ENCODE measurements around the gene SGMS1. TPM values are rescaled to one million over a fixed set of nuclear protein-coding genes. Genes with fewer than 3 reads are reported as not detected.
A peak's percentile ranks its signal among the peaks of the same experiment; 100 is the strongest.
"Not testable (repeated sequence)": the region's sequence is repeated elsewhere in the genome, so short reads cannot be mapped to it uniquely, and the experiment has no call there.

SGMS1 gene
- total and polyA plus RNA-seq, 4 donors = 8.9 to 54.3 (median 22.2) TPM

GRCh38 chr10:50361946-50362345 is 261.8 kb downstream of the SGMS1 start:
- no peaks in the 10 kb centered on the region for H3K36me3 ChIP-seq (ENCODE audit: control insufficient read depth in 1 of 2, insufficient read depth in 2 of 2, low read length in 1 of 2)
- no peaks in the 10 kb centered on the region for H3K27me3 ChIP-seq (ENCODE audit: control insufficient read depth in 1 of 2, insufficient read depth in 2 of 2, low read length in 1 of 2)
- WGBS, 2 donors = 96 to 100% methylated on average over 1 of the region's 1 CpG
- H3K9me3 ChIP-seq (ENCODE audit: control insufficient read depth, low read length) = no peaks in the 10 kb centered on the region
- no peak for DNase-seq
- intact Hi-C loops (cut with DNase I) = no loop called here
- no peak overlapping the region for H3K4me3 ChIP-seq (ENCODE audit: low read length in 2 of 2)
- H3K27ac ChIP-seq (ENCODE audit: low read depth in 1 of 2, low read length in 2 of 2) = no peak overlapping the region
- ATAC-seq (ENCODE audit: low FRiP score) = no peak
- peaks cover 0 to 3% of the 10 kb centered on the region in 2 donors for H3K4me1 ChIP-seq (ENCODE audit: control insufficient read depth in 1 of 2, insufficient read depth in 2 of 2, low read length in 2 of 2)

GRCh38 chr10:50360077-50360850 is 263.5 kb downstream of the SGMS1 start:
- 44 to 60% methylated on average over 5 of the region's 5 CpGs for WGBS, 2 donors
- DNase-seq (no peak), ATAC-seq (ENCODE audit: low FRiP score) (peak; percentile 76)
- no peak overlapping the region for H3K4me3 ChIP-seq (ENCODE audit: low read length in 2 of 2)
- H3K4me1 ChIP-seq (ENCODE audit: control insufficient read depth in 1 of 2, insufficient read depth in 2 of 2, low read length in 2 of 2) = peaks cover 0 to 3% of the 10 kb centered on the region in 2 donors
- intact Hi-C loops (cut with DNase I) = no loop called here
- H3K36me3 ChIP-seq (ENCODE audit: control insufficient read depth in 1 of 2, insufficient read depth in 2 of 2, low read length in 1 of 2) = no peaks in the 10 kb centered on the region
- H3K9me3 ChIP-seq (ENCODE audit: control insufficient read depth, low read length) = no peaks in the 10 kb centered on the region
- no peaks in the 10 kb centered on the region for H3K27me3 ChIP-seq (ENCODE audit: control insufficient read depth in 1 of 2, insufficient read depth in 2 of 2, low read length in 1 of 2)
- no peak overlapping the region for H3K27ac ChIP-seq (ENCODE audit: low read depth in 1 of 2, low read length in 2 of 2)

DNA sequence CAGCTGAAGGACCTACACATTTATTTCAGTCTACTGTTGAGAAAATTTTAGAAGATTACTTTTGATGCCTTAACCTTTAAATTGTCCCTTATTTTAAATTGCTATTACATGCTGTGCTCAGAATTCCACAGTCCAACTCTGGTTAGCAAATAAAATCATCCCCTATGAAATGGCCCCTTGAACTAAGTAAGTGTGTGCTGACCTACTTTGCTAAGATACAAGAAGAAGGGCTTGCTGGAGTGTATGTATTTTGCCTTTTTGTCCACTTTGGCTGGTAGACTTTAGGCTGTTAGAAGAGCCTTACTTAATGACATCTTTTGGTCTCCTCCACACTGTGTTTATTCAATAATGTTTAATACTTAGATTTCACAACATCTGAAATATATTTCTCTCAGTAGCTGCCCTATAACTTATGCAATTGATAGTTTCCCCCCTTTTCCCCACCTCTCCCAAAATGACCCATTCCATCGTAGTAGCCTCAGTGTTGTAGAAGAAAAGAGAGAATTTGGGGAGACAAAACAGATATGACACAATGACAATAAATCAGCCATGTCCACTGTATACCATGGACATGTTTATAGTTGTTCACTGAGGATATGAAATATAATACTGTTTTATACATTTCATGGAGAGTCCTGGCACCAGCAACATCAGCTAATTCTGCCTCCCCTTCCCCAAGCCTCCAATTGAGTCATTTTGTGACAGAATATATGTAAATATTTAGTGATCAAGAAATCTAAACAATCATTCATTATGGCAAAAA is 264.6 kb downstream of the SGMS1 start:
- Histone ChIP-seq H3K9me3 (ENCODE audit: control insufficient read depth, low read length) (no peaks in the 10 kb centered on the region), H3K27ac (ENCODE audit: low read depth in 1 of 2, low read length in 2 of 2) (no peak overlapping the region), H3K4me1 (ENCODE audit: control insufficient read depth in 1 of 2, insufficient read depth in 2 of 2, low read length in 2 of 2) (peaks cover 0 to 3% of the 10 kb centered on the region in 2 donors), H3K36me3 (ENCODE audit: control insufficient read depth in 1 of 2, insufficient read depth in 2 of 2, low read length in 1 of 2) (no peaks in the 10 kb centered on the region), H3K4me3 (ENCODE audit: low read length in 2 of 2) (no peak overlapping the region), H3K27me3 (ENCODE audit: control insufficient read depth in 1 of 2, insufficient read depth in 2 of 2, low read length in 1 of 2) (no peaks in the 10 kb centered on the region)
- DNase-seq (no peak), ATAC-seq (ENCODE audit: low FRiP score) (no peak)
- WGBS, 2 donors = 94 to 100% methylated on average over 1 of the region's 1 CpG
- intact Hi-C loops (cut with DNase I) = no loop called here

GRCh38 chr10:50358411-50358810 is 265.3 kb downstream of the SGMS1 start:
- peaks cover 0 to 3% of the 10 kb centered on the region in 2 donors for H3K4me1 ChIP-seq (ENCODE audit: control insufficient read depth in 1 of 2, insufficient read depth in 2 of 2, low read length in 2 of 2)
- no peaks in the 10 kb centered on the region for H3K9me3 ChIP-seq (ENCODE audit: control insufficient read depth, low read length)
- intact Hi-C loops (cut with DNase I) = no loop called here
- WGBS, 2 donors = 91% methylated on average over 2 of the region's 2 CpGs
- ATAC-seq (ENCODE audit: low FRiP score) (no peak), DNase-seq (no peak)
- H3K27ac ChIP-seq (ENCODE audit: low read depth in 1 of 2, low read length in 2 of 2) = no peak overlapping the region
- no peaks in the 10 kb centered on the region for H3K27me3 ChIP-seq (ENCODE audit: control insufficient read depth in 1 of 2, insufficient read depth in 2 of 2, low read length in 1 of 2)
- no peak overlapping the region for H3K4me3 ChIP-seq (ENCODE audit: low read length in 2 of 2)
- H3K36me3 ChIP-seq (ENCODE audit: control insufficient read depth in 1 of 2, insufficient read depth in 2 of 2, low read length in 1 of 2) = no peaks in the 10 kb centered on the region

- DNase-seq; H3K4me3 ChIP-seq (ENCODE audit: low read length in 2 of 2); H3K27me3 ChIP-seq (ENCODE audit: control insufficient read depth in 1 of 2, insufficient read depth in 2 of 2, low read length in 1 of 2); H3K4me1 ChIP-seq (ENCODE audit: control insufficient read depth in 1 of 2, insufficient read depth in 2 of 2, low read length in 2 of 2); ATAC-seq (ENCODE audit: low FRiP score); H3K9me3 ChIP-seq (ENCODE audit: control insufficient read depth, low read length); intact Hi-C loops (cut with DNase I); H3K27ac ChIP-seq (ENCODE audit: low read depth in 1 of 2, low read length in 2 of 2); H3K36me3 ChIP-seq (ENCODE audit: control insufficient read depth in 1 of 2, insufficient read depth in 2 of 2, low read length in 1 of 2): not testable (repeated sequence)
- 86 to 91% methylated on average over 1 of the region's 1 CpG for WGBS, 2 donors
Observed at GRCh38 chr10:50356481-50356832, 267.3 kb downstream of the SGMS1 start.

DNA sequence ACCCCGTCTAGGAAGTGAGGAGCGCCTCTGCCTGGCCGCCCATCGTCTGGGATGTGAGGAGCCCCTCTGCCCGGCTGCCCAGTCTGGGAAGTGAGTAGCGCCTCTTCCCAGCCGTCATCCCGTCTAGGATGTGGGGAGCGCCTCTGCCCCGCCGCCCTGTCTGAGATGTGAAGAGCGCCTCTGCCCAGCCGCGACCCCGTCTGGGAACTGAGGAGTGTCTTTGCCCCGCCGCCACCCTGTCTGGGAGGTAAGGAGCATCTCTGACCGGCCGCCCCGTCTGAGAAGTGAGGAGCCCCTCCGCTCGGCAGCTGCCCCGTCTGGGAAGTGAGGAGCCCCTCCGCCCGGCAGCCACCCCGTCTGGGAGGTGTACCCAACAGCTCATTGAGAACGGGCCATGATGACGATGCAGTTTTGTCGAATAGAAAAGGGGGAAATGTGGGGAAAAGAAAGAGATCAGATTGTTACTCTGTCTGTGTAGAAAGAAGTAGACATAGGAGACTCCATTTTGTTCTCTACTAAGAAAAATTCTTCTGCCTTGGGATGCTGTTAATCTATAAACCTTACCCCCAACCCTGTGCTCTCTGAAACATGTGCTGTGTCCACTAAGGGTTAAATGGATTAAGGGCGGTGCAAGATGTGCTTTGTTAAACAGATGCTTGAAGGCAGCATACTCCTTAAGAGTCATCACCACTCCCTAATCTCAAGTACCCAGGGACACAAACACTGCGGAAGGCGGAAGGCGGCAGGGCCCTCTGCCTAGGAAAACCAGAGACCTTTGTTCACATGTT is 267.9 kb downstream of the SGMS1 start:
- H3K36me3 ChIP-seq (ENCODE audit: control insufficient read depth in 1 of 2, insufficient read depth in 2 of 2, low read length in 1 of 2); ATAC-seq (ENCODE audit: low FRiP score); H3K4me1 ChIP-seq (ENCODE audit: control insufficient read depth in 1 of 2, insufficient read depth in 2 of 2, low read length in 2 of 2); H3K27me3 ChIP-seq (ENCODE audit: control insufficient read depth in 1 of 2, insufficient read depth in 2 of 2, low read length in 1 of 2); DNase-seq; intact Hi-C loops (cut with DNase I); H3K9me3 ChIP-seq (ENCODE audit: control insufficient read depth, low read length); H3K27ac ChIP-seq (ENCODE audit: low read depth in 1 of 2, low read length in 2 of 2); H3K4me3 ChIP-seq (ENCODE audit: low read length in 2 of 2): not testable (repeated sequence)
- 95 to 97% methylated on average over 33 of the region's 33 CpGs for WGBS, 2 donors

DNA sequence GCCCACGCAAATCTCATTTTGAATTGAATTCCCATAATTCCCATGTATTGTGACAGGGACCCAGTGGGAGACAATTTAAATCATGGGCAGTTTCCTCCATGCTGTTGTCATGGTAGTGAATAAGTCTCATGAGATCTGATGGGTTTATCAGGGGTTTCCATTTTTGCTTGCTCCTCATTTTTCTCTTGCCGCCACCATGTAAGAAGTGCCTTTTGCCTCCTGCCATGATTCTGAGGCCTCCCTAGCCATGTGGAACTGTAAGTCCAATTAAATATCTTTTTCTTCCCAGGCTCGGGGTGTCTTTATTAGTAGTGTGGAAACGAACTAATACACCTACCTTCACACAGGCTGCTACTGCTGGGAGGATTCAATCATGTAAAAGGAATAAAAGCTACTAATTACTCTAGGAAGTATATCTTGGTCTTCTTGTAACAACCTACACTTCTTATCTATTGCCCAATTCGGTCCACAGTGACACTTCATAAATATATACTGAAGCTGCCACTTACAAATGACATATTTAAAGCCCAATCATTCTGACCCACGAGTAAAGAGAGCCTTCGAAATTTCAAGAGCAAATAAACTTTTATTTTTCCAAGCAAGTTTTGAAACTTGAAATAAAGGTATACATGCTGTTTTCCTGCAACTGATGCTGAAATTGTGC is 272.1 kb downstream of the SGMS1 start:
- no peaks in the 10 kb centered on the region for H3K4me1 ChIP-seq (ENCODE audit: control insufficient read depth in 1 of 2, insufficient read depth in 2 of 2, low read length in 2 of 2)
- ATAC-seq (ENCODE audit: low FRiP score) (no peak), DNase-seq (no peak)
- no peak overlapping the region for H3K4me3 ChIP-seq (ENCODE audit: low read length in 2 of 2)
- no peaks in the 10 kb centered on the region for H3K27me3 ChIP-seq (ENCODE audit: control insufficient read depth in 1 of 2, insufficient read depth in 2 of 2, low read length in 1 of 2)
- 83 to 85% methylated on average over 7 of the region's 7 CpGs for WGBS, 2 donors
- H3K9me3 ChIP-seq (ENCODE audit: control insufficient read depth, low read length) = no peaks in the 10 kb centered on the region
- no peaks in the 10 kb centered on the region for H3K36me3 ChIP-seq (ENCODE audit: control insufficient read depth in 1 of 2, insufficient read depth in 2 of 2, low read length in 1 of 2)
- intact Hi-C loops (cut with DNase I) = no loop called here
- H3K27ac ChIP-seq (ENCODE audit: low read depth in 1 of 2, low read length in 2 of 2) = no peak overlapping the region

- H3K27ac ChIP-seq (ENCODE audit: low read depth in 1 of 2, low read length in 2 of 2) = no peak overlapping the region
- no peaks in the 10 kb centered on the region for H3K36me3 ChIP-seq (ENCODE audit: control insufficient read depth in 1 of 2, insufficient read depth in 2 of 2, low read length in 1 of 2)
- DNase-seq (no peak), ATAC-seq (ENCODE audit: low FRiP score) (no peak)
- WGBS, 2 donors = 94 to 96% methylated on average over 5 of the region's 5 CpGs
- H3K9me3 ChIP-seq (ENCODE audit: control insufficient read depth, low read length) = no peaks in the 10 kb centered on the region
- H3K4me3 ChIP-seq (ENCODE audit: low read length in 2 of 2) = no peak overlapping the region
- H3K27me3 ChIP-seq (ENCODE audit: control insufficient read depth in 1 of 2, insufficient read depth in 2 of 2, low read length in 1 of 2) = no peaks in the 10 kb centered on the region
- H3K4me1 ChIP-seq (ENCODE audit: control insufficient read depth in 1 of 2, insufficient read depth in 2 of 2, low read length in 2 of 2) = no peaks in the 10 kb centered on the region
- intact Hi-C loops (cut with DNase I) = no loop called here
Observed at GRCh38 chr10:50350366-50350765, 273.4 kb downstream of the SGMS1 start.

All from aorta (tissue), 5 donors.